Testis (tissue), 3 donors: ENCODE measurements around the gene NABP1. TPM values are rescaled to one million over a fixed set of nuclear protein-coding genes. Genes with fewer than 3 reads are reported as not detected.

Experiments
- DNase-seq: peaks from one replicate; pipeline ENCODE4 v3.0.0-alpha.2; 2019
- H3K27ac ChIP-seq, 2 donors: fragments of 200-600 bp; sonication (generic); one replicate each; pipeline ENCODE4 v1.5.1; 2019
- H3K27me3 ChIP-seq: fragments of 200-600 bp; sonication (generic); one replicate; pipeline ENCODE4 v1.5.1; 2019
- H3K36me3 ChIP-seq: fragments of 200-600 bp; sonication (generic); one replicate; pipeline ENCODE4 v1.5.1; 2017; ENCODE audit warnings: low read depth; ENCODE audit errors: missing control alignments
- H3K4me1 ChIP-seq: fragments of 200-600 bp; sonication (generic); one replicate; pipeline ENCODE4 v1.5.1; 2019
- H3K4me3 ChIP-seq, 2 donors: fragments of 200-600 bp; sonication (generic); one replicate each; pipeline ENCODE4 v1.5.1; 2017 to 2019
- H3K9me3 ChIP-seq: fragments of 200-600 bp; sonication (generic); one replicate; pipeline ENCODE4 v1.5.1; 2017
- POLR2A ChIP-seq: fragments of 450-650 bp; IDR thresholded peaks from one replicate; pipeline ENCODE4 v1.6.1; 2017; ENCODE audit warnings: antibody characterized with exemption, mild to moderate bottlenecking, moderate library complexity
- WGBS, 2 donors: methylation state at CpG; one replicate each; pipeline ENCODE4 v1.1.5; 2018; 5-methylcytosine and 5-hydroxymethylcytosine counted together
- intact Hi-C: fragments of 100-400 bp; cut with DNase I; formaldehyde crosslinking; loops from one replicate; pipeline ENCODE4 v1.15.1; 2023; ENCODE audit warnings: low total_unique reads
- polyA plus RNA-seq: library from polyadenylated mRNA; stranded (reverse); fragments of 350-450 nt; fragmentation: Illumina TruSeq; extraction: RNeasy Lipid Tissue Mini Kit (QIAGEN cat#74804); gene quantifications from one replicate; pipeline ENCODE4 v1.2.3, GENCODE V29; 2014; ENCODE audit warnings: low read depth, low replicate concordance; ENCODE audit not compliant: insufficient read depth
- total RNA-seq, 2 donors: library from RNA; depleted of rRNA; stranded (reverse); fragments of >200 nt; gene quantifications; one replicate each; pipeline ENCODE4 v1.2.3, GENCODE V29; 2016
- TF ChIP-seq, protein P1 (sequence below), 3 experiments: fragments of 450-650 bp in 2 of 3; fragments of 200-600 bp in 1 of 3; sonication (generic) in 1 of 3; IDR thresholded peaks; one replicate each; pipeline ENCODE4 v1.5.1; 2016 to 2019; ENCODE audit warnings: antibody characterized with exemption in 3 of 3, mild to moderate bottlenecking in 2 of 3, moderate library complexity in 1 of 3

NABP1 gene
- total and polyA plus RNA-seq, 3 donors from 2014 or later: 40.6 to 67.1 (median 65.8) TPM

DNA sequence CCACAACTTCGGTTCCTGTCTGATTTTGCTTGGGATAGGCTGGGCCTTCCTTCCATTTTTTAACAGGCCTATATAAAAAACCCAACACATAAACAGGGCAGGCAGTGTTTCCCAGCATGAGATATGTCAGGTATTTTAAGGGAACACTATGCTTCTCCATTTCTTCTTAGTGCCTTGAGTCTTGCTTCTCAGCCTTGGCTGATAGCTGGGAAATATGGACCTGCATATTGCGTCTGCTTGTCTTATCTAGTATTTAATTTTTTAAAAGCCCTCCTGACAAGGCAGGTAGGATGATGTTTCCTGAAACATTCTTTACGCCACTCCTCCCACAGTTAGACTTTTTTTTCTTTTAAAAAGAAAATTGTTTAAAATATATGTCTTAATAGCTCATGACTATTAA, 45.5 kb upstream of the NABP1 start:
- Histone ChIP-seq H3K36me3 (no peaks in the 10 kb centered on the region), H3K9me3 (no peaks in the 10 kb centered on the region), H3K4me3 (no peak overlapping the region), H3K27ac (no peak overlapping the region), H3K4me1 (no peaks in the 10 kb centered on the region), H3K27me3 (no peaks in the 10 kb centered on the region)
- intact Hi-C loops: no loop called here
- 89 to 90% methylated on average over 3 of the region's 3 CpGs for WGBS, 2 donors
- TF ChIP-seq, protein P1, sequence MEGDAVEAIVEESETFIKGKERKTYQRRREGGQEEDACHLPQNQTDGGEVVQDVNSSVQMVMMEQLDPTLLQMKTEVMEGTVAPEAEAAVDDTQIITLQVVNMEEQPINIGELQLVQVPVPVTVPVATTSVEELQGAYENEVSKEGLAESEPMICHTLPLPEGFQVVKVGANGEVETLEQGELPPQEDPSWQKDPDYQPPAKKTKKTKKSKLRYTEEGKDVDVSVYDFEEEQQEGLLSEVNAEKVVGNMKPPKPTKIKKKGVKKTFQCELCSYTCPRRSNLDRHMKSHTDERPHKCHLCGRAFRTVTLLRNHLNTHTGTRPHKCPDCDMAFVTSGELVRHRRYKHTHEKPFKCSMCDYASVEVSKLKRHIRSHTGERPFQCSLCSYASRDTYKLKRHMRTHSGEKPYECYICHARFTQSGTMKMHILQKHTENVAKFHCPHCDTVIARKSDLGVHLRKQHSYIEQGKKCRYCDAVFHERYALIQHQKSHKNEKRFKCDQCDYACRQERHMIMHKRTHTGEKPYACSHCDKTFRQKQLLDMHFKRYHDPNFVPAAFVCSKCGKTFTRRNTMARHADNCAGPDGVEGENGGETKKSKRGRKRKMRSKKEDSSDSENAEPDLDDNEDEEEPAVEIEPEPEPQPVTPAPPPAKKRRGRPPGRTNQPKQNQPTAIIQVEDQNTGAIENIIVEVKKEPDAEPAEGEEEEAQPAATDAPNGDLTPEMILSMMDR (IDR thresholded peaks at IDR 0.05): no peak
- no peak for TF ChIP-seq POLR2A
- DNase-seq: no peak

DNA sequence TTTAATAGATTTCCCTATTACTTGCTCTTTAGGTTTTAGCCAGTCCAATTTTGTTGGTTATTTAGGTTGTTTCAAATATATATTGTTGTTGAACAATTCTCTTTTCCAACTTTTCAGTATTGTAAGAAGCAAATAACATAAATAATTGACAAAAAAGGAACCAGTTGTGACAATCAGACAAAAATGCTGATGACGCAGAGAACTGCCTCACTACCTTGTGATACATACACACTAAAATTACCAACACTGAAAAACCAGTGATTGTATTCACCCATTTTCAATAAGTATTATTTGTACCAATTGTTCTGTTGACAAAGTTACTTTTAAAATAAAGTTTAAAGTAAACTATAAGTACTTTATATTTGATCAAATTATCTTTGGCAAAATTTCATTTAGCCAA, 43.1 kb upstream of the NABP1 start:
- Histone ChIP-seq H3K4me3 (no peak overlapping the region), H3K27ac (no peak overlapping the region), H3K4me1 (no peaks in the 10 kb centered on the region), H3K36me3 (no peaks in the 10 kb centered on the region), H3K9me3 (no peaks in the 10 kb centered on the region), H3K27me3 (no peaks in the 10 kb centered on the region)
- WGBS, 2 donors: 67 to 69% methylated on average over 1 of the region's 1 CpG
- TF ChIP-seq, protein P1 (IDR thresholded peaks at IDR 0.05): no peak
- TF ChIP-seq POLR2A: no peak
- intact Hi-C loops: no loop called here
- DNase-seq: no peak

DNA sequence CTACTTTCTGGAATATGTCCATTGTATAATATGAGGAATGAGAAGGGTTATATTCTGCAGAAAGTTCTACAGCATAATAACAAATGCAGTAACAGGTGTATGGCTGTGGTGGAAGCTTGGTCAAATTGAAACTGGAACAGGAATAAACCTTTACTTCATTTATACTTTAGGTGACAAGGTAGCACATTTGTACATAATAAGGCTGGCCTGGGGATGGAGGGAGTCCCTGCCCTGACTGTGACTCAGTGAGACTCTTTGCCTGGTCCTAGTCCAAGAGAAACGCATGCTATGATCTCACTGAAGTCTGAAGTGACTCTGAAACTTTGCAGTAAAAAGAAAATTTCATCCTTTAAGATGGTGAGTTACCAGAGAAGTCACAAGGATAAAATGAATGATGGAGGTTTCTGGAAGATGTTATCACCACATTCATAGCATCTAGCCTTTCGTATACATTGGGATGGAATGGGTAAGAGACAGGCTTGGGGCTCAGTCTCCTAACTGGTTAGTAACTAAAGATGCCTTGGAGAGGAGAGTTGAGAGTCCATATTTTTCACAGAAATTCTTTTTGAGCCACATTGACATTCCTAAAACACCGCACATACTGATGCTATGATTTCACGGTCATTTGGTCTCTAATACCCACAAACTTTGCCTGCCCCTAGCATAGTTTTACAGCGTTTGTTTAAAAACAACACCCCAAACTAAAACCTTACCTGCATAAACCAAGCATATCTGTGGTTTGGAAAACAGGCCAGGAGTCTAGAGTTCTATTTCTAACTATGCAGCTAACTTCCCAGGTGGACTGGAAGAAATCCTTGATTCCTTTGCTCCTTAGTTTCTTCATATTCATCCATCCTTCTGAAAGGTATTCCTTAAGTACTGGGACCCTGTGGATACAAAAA, 42.4 kb upstream of the NABP1 start:
- no peaks in the 10 kb centered on the region for H3K27me3 ChIP-seq
- DNase-seq: no peak
- no peak overlapping the region for H3K27ac ChIP-seq
- TF ChIP-seq, protein P1 (IDR thresholded peaks at IDR 0.05): no peak
- no peak for TF ChIP-seq POLR2A
- H3K4me1 ChIP-seq: no peaks in the 10 kb centered on the region
- 90% methylated on average over 5 of the region's 5 CpGs for WGBS, 2 donors
- no peaks in the 10 kb centered on the region for H3K36me3 ChIP-seq
- H3K9me3 ChIP-seq: no peaks in the 10 kb centered on the region
- intact Hi-C loops: no loop called here
- H3K4me3 ChIP-seq: no peak overlapping the region

DNA sequence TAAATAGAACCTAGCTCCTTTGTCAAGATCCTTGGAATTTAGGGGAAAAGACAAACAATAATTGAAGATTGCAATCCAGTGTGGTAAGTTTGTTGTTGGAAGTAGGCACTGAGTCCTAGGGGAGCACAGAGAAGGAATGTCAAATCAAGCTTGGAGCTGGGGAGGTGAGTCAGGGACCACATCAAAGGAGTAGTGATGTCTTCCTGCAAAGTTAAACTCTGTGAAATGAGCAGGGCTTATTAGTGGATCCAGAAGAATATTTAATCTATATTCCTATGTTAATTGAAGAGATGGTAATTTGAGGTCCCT, 41.7 kb upstream of the NABP1 start:
- intact Hi-C loops: no loop called here
- no peak for DNase-seq
- no peak overlapping the region for H3K27ac ChIP-seq

More for the DNA sequence above, 41.7 kb upstream of the NABP1 start:
- Histone ChIP-seq H3K4me1 (no peaks in the 10 kb centered on the region), H3K9me3 (no peaks in the 10 kb centered on the region), H3K4me3 (no peak overlapping the region), H3K27me3 (no peaks in the 10 kb centered on the region), H3K36me3 (no peaks in the 10 kb centered on the region)
- no peak for TF ChIP-seq POLR2A
- TF ChIP-seq, protein P1 (IDR thresholded peaks at IDR 0.05): no peak
